ENCODE results near the gene CFAP119.
"Not testable (repeated sequence)": the region's sequence is repeated elsewhere in the genome, so short reads cannot be mapped to it uniquely, and the experiment has no call there.

Gene CFAP119

DNA sequence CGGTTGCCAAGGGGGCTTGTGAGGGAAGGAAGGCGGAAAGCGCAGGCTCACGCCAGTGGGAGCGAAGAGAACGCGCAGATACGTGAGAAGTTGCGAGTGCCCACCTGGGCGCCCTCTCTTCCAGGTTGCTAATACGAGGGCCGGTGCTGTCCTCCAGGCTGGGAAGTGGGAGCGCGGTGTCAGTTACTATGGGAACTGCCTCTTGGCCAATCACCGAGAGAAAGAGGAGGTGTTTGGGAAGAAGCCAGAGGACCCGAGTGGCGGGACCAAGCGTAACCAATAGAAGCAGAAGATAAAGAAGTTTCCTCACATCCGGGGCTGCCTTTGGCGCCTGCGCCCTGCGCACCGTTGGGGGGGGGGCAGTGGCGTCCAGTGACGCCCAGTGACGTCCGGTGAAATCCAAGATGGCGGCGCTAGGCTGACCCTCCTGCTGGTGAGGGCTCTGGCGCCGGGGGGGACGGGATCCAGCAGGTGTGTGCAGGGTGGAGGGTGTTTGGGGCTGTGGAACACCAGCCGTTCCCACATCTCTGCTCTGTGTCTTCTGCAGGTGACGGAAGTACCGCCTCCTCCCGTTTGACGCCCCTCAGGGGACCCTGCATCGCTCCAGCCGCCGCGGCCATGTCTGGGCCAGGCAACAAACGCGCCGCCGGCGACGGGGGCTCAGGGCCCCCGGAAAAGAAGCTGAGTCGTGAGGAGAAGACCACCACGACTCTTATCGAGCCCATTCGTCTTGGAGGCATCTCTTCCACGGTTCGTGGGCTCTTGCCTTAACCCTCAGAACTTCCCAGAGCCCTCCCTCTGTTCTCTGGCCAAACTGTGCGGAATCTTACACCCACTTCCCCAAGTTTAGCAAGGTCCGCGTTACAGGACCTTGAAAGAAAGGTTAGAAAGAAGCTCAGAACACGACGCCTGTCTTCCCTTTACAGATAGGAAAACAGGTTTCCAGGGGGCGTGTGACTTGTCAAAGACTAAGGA, at the start of gene CFAP119, which contains the start of gene RNF40:
Gene CFAP119, minus strand, starts transcription at position 135 of the 975 bp plus-strand sequence. CDS start 314 bp downstream, outside the sequence.
Gene RNF40, plus strand, starts transcription at position 395 of the 975 bp plus-strand sequence. Its CDS starts 224 bp downstream, at position 619.
- no peak for DNase-seq

DNA sequence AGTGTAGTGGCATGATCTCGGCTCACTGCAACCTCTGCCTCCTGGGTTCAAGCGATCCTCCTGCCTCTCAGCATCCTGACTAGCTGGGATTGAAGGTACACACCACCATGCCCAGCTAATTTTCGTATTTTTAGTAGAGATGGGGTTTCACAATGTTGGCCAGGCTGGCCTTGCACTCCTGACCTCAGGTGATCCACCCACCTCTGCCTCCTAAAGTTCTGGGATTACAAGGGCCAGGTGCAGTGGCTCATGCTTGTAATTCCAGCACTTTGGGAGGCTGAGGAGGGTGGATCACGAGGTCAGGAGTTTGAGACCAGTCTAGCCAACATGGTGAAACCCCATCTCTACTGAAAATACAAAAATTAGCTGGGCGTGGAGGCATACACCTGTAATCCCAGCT, 47.8 kb upstream of the CFAP119 start:
- not testable (repeated sequence) for DNase-seq

DNA sequence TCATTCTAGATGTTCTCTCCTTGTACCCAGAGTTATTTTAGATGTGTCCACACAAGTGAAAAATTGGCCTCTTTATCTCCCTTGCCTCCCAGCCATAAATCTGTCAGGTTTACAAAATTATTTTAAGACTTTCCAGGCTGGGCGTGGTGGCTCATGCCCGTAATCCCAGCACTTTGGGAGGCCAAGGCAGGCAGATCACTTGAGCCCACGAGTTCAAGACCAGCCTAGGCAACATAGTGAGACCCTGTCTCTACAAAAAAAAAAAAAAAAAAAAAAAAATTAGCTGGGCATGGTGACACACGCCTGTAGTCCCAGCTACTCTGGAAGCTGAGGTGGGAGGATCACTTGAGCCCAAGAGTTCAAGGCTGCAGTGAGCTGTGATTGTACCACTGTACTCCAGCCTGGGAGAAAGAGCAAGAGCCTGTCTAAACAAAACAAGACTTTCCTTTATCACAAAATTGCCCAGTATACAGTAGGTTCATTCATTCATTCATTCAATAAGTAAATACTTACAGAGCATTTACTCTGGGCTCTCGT, 47.1 kb upstream of the CFAP119 start:
- DNase-seq: not testable (repeated sequence)

DNA sequence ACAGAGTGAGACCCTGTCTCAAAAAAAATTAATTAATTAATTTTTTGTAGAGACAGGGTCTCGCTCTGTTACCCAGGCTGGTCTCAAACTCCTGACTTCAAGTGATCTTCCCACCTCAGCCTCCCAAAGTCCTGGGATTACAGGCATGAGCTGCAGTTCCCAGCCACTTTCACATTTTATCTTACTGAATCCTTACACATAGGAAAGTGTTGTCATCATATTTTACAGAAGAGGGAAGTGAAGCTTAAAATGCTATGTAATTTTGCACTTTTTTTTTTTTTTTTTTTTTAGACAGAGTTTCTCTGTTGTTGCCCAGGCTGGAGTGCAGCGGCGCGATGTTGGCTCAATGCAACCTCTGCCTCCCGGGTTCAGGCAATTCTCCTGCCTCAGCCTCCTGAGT, 46.3 kb upstream of the CFAP119 start:
- no peak for DNase-seq

DNA sequence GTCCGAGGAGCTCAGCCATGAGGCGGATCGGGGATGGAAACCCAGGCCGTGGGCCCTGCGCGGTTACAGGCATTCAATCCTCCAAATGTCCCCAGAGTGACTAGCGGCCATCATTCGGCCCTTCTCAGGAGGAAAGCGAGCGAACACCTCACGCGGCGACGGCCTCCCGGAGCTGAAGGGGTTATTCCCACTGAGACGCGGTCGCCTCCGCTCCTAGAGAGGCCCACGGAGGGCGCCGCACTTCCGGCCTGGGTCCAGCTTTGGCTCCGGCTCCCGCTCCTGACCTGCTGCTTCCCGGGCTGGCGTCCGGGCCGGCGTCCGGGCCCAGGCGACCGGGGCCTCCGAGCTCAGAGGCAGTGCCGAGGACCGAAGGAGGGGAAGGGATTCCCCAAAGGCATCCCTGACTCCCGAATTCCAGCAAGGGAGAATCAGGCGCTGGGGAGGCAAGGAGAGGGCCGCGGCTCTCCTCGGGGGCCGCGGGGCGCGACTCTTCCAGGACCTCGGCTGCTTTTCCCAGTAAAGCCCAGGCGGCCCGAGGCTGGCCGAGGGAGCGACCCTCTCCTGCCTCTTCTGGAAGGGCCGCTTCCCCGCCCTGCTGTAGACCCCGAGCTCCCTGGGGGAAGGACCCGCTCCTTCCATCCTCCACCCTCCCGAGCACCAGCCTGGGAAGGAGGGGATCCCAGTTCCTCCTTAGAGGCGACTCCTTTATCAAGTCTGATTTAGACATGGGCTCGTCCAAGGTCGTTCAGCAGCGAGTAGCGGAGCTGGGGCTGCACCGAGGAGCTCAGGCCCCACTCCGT, 43.7 kb upstream of the CFAP119 start:
- DNase-seq: no peak

DNA sequence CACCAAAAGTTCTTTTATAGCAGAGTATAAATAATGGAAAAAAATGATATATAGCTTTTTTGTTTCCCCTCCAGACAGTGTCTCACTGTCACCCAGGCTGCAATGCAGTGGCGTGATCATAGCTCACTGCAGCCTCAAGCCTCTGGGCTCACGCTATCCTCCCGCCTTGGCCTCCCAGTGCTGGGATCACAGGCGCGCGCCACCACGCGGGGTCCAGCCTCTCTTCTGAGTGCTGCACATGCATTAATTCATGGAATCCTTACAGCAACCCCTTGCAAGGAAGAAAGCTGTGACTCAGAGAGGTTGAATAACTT, 43.2 kb upstream of the CFAP119 start:
- no peak for DNase-seq

DNA sequence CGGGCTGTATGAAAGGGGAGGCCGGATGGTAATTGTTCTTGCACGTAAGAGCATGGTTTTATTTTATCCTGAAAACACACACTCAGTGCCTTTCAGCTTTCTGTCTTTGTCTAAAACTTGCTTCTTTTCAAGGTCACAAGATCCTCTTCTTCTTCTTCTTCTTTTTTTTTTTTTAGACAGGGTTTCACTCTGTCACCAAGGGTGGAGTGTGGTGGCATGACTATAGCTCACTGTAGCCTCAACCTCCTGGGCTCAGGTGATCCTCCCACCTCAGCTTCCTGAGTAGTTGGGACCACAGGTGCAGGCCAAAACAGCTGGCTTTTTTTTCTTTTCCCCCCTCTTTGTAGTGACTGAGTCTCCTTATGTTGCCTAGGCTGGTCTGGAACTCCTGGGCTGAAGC, 41.1 kb upstream of the CFAP119 start:
- no peak for DNase-seq

DNA sequence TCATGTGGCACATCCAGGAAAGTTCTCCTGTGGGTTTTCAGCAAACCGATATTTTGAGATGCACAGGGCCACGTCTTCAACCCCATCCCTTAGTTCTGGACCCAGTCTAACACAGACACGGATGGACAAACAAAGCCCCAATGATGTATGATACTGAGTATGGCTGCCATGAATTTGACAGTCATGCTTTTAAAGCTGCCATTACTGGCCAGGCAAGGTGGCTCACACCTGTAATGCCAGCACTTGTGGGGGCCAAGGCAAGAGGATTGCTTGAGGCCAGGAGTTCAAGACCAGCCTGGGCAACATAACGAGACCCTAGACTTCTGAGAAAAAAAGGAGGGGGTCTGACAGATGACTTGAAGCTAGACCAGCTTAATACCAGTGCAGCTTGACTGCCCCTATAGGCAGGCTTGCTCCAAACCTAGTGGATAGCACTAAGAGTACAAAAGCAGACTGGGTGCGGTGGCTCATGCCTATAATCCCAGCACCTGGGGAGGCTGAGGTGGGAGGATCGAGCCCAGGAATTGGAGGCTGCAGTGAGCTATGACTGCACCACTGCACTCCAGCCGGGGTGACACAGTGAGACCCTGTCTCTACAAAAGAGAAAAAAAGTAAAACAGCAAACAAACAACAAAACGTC, 35.9 kb upstream of the CFAP119 start:
- DNase-seq: no peak

DNA sequence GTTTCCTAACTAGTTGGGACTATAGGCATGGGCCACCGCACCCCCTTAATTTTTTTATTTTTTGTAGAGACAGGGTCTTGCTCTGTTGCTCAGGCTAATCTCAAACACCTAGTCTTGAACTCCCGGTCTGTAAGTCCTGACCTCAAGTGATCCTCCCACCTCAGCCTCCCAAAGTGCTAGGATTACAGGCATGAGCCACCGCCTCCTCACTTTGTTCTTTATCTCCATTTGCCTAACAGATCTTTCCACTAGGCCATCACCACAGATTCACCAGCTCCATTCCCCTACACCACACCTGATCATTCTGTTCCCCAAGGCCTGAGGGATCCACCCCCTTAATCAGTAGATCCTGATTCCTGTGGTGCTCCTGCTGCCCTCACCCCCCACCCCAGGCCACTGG, 32.8 kb upstream of the CFAP119 start:
- no peak for DNase-seq

DNA sequence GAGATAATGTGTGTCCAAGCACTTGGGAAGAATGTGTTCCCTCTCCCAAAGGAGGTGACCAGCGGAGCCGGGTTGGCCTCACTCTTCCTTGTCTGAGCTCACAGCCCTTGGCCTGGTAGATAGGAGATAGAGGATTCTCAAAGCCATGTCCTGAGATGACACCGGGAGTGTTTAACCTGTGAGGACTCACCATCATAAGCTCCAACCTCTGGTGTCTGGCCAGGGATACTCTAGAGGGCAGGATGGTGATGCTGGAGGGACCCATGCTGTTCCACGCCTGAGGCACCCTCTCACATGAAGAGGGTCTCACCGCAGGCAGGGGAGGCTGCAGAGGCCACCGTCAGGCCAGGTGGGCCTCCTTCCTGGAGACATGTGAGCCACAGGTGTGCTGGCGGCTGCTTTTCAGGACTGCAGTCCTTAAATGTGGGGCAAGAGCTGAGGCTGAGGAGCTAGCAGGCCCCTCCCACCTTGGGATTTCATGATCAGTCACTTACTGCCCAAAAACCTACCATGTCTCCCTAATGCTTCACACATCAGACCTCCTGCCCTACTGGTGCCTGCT, 31.7 kb upstream of the CFAP119 start:
- DNase-seq: no peak

DNA sequence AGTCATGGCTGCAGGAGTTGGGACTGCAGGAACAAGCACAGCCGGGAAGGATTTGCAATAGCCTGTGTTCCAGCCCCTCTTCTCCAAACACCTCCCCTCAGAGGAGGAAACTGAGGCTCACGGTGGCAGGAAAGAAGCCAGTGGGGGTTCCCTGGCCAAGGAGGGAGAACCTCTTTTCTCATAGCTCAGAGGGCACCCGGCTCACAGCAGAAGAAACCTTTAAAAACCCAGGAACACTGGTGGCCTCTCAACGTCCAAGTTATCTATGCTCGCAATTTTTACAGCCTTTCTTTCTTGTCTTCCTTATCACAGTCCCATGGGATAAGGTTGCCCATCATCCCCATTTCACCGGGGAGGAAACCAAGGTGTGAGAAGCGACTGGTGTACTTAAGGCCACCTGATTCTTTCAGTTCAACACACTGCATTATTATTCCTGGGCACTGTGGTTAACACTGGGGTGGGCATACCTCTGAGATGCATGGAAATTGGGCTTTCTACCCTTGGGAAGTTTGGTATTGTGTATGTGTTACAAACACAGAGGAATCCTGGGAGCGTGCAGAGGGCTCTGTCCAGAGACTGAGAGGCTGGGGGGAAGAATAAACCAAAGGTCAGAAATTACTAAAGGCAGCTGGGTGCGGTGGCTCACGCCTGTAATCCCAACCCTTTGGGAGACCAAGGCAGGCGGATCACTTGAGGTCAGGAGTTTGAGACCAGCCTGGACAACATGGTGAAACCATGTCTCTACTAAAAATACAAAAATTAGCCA, 25.9 kb upstream of the CFAP119 start:
- no peak for DNase-seq

DNA sequence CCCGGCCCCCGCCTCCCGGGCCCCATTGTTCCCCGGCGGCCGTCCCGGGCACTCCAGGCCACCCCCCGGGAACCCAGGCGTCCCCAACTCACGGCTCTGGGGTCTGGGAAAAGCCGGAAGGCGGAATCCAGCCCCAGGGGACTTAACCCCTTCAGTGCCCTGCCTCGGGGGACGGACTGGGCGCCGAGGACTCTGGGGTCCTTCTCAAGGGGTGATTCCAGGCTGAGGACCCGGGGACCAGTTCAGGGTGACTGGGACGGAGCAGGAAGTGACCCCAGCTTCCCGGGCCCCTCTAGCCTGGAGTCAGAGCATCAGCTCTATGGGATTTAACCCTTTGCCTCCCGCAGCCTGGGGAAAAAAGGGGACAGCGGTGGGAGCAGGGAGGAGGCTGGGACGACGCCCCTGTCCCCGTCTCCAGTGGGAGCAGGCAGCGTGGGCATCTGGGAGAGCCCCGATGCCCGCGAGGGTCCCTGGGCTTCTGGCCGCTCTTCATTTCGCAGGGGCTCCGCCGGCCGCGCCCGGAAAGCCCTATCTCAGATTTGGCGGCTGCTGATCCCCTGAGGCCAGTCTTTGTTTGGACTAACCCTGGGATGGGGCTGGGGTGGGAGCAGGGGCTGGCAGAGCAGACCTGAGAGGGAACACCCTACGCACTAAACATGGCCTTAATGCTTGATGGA, 25.2 kb upstream of the CFAP119 start, which contains the start of gene ZNF629:
Gene ZNF629, minus strand, starts transcription at position 270 of the 677 bp plus-strand sequence. CDS start 2,723 bp downstream, outside the sequence.
- no peak for DNase-seq

DNA sequence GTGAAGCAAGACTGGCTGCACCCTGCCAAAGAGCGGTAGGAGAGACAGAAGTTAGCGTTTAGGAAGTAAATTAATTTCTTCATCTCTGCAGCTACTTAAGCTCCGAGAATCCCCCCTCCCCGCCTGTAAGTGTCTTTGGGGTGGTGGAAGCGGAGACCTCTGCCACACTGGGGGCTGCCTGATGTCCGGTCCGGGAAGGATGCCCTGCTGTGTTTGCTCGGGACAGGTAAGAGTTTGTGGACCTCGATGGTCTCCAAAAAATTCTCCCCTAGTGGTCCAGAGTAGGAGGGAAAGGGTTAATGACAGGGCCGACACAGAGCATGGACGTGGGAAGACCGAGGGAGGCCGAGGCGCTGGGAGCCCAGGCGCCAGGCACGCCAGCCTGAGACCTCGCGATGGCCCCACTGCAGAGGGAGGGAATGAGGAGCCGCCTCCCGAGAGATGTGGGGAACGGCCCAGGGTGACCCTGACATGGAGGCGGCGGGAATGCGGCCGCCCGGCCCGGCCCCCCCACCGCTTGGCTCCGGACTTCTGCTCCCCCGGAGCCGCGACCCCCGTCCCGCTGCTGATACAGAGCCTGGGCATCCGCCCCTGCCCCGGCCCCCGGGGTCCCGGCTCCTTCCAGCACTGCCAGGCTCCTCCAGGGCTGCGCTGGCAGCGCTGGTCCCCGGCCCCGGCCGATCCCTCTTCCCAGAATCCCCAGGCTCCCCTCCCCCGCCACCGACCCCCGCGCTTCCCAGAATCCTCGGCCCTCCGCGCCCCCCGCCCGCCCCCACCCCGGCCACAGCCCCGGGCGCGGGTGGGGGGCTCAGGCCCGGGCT, 24.5 kb upstream of the CFAP119 start:
- DNase-seq: no peak

DNA sequence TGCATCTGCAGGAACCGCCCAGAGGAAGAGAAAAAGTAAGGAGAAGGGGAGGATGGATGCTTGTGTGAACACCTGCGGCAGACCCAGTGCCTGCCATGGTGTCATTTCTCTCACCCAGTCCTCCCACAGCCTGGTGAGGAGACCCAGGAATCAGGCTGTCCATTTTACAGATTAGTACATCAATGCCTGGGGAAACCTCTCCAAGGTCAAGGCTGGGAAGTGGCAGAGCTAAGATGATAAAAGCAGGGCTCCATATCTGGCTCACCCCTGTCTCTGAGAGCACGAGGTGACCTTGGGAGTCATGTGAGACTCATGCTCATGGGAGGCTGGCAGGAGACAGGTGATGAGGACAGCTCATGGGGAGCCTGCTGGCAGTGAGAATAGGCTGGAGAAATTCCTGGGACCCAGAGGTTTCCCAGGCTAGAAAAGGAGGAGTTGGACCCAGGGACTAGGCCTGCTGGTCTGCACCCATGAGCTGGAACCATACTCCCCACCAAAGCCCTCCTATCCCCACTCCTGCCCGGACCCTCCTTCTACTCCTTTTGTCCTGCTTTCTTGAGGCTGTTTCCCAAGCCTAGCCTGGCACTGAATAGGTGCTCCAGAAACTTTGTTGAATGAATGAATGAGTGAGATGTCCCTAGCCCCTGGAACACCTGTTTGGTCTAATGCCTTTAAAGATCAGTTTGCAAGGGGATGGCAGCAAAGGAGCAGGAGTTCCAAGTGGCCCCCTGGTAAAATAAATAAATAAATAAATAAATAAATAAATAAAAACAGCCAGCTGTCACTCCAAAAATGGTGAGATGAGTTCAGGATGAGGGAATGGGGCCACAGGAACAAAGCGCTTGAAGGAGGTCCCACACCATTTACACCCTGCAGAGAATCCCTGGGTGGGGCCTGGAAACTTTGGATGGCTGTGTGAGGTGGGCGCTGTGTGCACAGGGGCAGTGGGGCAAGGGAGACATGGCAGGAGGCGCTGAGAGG, 23.6 kb upstream of the CFAP119 start:
- DNase-seq: no peak

DNA sequence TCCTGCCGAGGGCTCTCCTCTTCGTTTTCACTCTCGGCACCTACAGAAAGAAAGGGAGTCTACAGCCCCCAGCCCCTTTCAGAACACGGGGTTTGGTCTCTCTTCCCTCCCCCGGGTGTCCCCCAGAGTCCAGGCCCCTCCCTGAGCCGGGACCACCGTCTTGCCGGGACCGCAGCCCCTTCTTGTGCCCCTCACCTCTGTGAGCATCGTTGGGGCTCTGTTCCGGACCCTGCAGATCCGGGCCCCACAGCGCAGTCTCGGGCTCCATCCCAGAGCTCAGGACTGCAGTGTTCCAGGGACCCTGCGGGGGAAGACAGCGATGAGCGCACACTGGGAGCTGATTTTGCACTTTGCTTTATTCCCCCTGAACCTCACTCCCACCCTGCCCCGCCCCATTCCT, 22.4 kb upstream of the CFAP119 start:
- no peak for DNase-seq

DNA sequence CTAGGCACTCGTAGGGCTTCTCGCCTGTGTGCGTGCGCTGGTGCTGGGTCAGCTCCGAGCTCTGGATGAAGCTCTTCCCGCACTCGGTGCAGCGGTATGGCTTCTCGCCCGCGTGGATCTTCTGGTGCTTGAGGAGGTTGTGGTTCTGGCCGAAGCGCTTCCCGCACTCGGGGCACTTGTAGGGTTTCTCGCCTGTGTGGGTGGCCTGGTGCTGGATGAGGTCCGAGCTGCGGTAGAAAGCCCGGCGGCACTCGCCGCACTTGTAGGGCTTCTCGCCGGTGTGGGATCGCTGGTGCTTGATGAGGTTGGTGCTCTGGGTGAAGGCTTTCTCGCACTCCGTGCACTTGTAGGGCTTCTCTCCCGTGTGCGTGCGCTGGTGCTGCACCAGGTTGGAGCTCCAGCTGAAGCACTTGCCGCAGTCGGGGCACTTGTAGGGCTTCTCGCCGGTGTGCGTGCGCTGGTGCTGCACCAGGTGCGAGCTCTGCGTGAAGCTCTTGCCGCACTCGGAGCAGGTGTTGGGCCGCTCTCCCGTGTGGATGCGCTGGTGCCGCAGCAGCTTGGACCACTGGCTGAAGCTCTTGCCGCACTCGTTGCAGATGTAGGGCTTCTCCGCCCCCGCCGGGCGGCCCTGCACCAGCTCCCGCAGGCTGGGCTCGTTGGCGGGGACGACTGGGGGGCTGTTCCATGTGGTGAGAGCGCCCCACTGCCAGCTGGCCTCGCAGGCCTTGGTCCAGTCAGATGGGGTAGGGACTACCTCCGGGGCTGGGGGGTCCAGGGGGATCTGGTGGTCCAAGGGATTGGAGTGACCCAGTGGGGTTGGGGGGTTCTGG, 21.6 kb upstream of the CFAP119 start:
- DNase-seq: no peak

DNA sequence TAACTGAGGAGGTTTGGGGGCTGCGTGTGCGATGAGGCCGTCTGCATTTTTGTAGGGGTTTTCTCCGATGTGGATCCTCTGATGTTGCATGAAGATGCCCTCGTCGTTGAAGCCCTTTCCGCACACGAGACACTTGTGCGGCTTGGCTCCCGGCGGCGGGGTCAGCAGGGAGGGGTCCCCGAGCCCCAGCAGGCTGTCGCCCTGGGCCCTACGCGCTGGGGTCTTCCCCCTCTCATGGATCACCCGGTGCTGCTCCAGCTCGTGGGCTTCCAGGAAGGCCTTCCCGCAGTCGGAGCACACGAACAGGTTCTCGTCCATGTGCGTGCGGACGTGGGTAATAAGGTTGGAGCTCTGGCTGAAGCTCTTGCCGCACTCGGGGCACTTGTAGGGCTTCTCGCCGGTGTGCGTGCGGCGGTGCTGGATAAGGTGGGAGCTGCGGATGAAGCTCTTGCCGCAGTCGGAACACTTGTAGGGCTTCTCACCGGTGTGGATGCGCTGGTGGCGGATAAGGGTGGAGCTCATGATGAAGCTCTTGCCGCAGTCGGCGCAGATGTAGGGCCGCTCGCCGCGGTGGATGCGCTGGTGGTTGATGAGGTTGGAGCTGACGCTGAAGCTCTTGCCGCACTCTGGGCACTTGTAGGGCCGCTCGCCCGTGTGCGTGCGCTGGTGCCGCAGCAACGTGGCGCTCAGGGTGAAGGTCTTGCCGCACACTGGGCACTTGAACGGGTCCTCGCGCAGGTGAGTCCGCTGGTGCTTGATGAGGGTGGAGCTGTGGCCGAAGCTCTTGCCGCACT, 20.8 kb upstream of the CFAP119 start:
- DNase-seq: no peak

Data from cortex of kidney (tissue), 1 donor.